GM23338 (cell line): Measurements from ENCODE around the gene SULT2A1. TPM values are rescaled to one million over a fixed set of nuclear protein-coding genes. Genes with fewer than 3 reads are reported as not detected.

ENCODE experiments used
- ATAC-seq: fragments of 200-7000 bp; cut with Tn5 transposase; 3 replicates; pipeline ENCODE4 v1.9.1; 2020
- DNase-seq: peaks from one replicate; pipeline ENCODE4 v3.0.0-alpha.2; 2015; ENCODE audit warnings: low spot score
- H2AFZ ChIP-seq: fragments of 200-600 bp; sonication (generic); 2 replicates; pipeline ENCODE4 v1.8.0; 2016; ENCODE audit warnings: antibody characterized with exemption, mild to moderate bottlenecking, moderate library complexity
- H3F3A ChIP-seq: fragments of 200-600 bp; sonication (generic); replicated peaks from 2 replicates; pipeline ENCODE4 v1.8.0; 2017; ENCODE audit warnings: antibody characterized with exemption, mixed run types, low read depth
- H3K27ac ChIP-seq: fragments of 200-600 bp; sonication (generic); 2 replicates; pipeline ENCODE4 v1.6.1; 2016; ENCODE audit warnings: low read depth
- H3K27me3 ChIP-seq: fragments of 200-600 bp; sonication (generic); 2 replicates; pipeline ENCODE4 v1.8.0; 2016; ENCODE audit warnings: mild to moderate bottlenecking, mixed run types, moderate library complexity; ENCODE audit not compliant: insufficient read depth
- H3K36me3 ChIP-seq: fragments of 200-600 bp; sonication (generic); 2 replicates; pipeline ENCODE4 v1.8.0; 2016; ENCODE audit warnings: mild to moderate bottlenecking; ENCODE audit not compliant: insufficient read depth
- H3K4me1 ChIP-seq: fragments of 200-600 bp; sonication (generic); 2 replicates; pipeline ENCODE4 v1.8.0; 2016; ENCODE audit warnings: mild to moderate bottlenecking, moderate library complexity; ENCODE audit not compliant: insufficient read depth
- H3K4me2 ChIP-seq: fragments of 200-600 bp; sonication (generic); 2 replicates; pipeline ENCODE4 v1.7.1; 2017; ENCODE audit warnings: mixed run types
- H3K4me3 ChIP-seq: fragments of 200-600 bp; sonication (generic); 2 replicates; pipeline ENCODE4 v1.6.1; 2016; ENCODE audit warnings: mixed run types
- H3K79me2 ChIP-seq: fragments of 200-600 bp; sonication (generic); replicated peaks from 2 replicates; pipeline ENCODE4 v1.8.0; 2017; ENCODE audit warnings: mild to moderate bottlenecking; ENCODE audit not compliant: insufficient read depth
- H3K9me2 ChIP-seq: fragments of 200-600 bp; sonication (generic); 2 replicates; pipeline ENCODE4 v1.8.0; 2017; ENCODE audit not compliant: insufficient read depth
- H4K20me1 ChIP-seq: fragments of 200-600 bp; sonication (generic); replicated peaks from 2 replicates; pipeline ENCODE4 v1.8.0; 2017; ENCODE audit warnings: mild to moderate bottlenecking; ENCODE audit not compliant: insufficient read depth
- H3K27ac Mint-ChIP-seq: 2 replicates; pipeline ENCODE4 v1.8.0; 2020; ENCODE audit warnings: inconsistent platforms, mild to moderate bottlenecking, moderate library complexity, mixed read lengths
- H3K27me3 Mint-ChIP-seq: 3 replicates; pipeline ENCODE4 v1.8.0; 2022; ENCODE audit warnings: low read depth, mild to moderate bottlenecking, moderate library complexity, mixed read lengths, inconsistent platforms; ENCODE audit not compliant: insufficient read depth, poor library complexity
- H3K36me3 Mint-ChIP-seq: 3 replicates; pipeline ENCODE4 v1.8.0; 2021; ENCODE audit warnings: low read depth, mild to moderate bottlenecking, inconsistent platforms, moderate library complexity, mixed read lengths
- H3K4me1 Mint-ChIP-seq: 3 replicates; pipeline ENCODE4 v1.8.0; 2020; ENCODE audit warnings: mild to moderate bottlenecking, inconsistent platforms, mixed read lengths
- H3K4me3 Mint-ChIP-seq: 3 replicates; pipeline ENCODE4 v1.8.0; 2021; ENCODE audit warnings: moderate library complexity, mild to moderate bottlenecking, inconsistent platforms, mixed read lengths
- H3K9me3 Mint-ChIP-seq: 3 replicates; pipeline ENCODE4 v1.8.0; 2020; ENCODE audit warnings: moderate library complexity, mild to moderate bottlenecking, inconsistent platforms, mixed read lengths
- EZH2phosphoT487 ChIP-seq: fragments of 200-600 bp; sonication (generic); IDR thresholded peaks from one replicate; pipeline ENCODE4 v1.8.1; 2018; ENCODE audit warnings: antibody characterized with exemption; ENCODE audit not compliant: unreplicated experiment
- NANOG ChIP-seq: IDR thresholded peaks from 2 replicates; pipeline ENCODE4 v1.6.1; 2016; ENCODE audit warnings: antibody characterized with exemption, borderline replicate concordance
- POLR2AphosphoS5 ChIP-seq: IDR thresholded peaks from 2 replicates; pipeline ENCODE4 v1.6.1; 2016; ENCODE audit warnings: antibody characterized with exemption, low read depth
- ZNF331 ChIP-seq: fragments of 250-450 bp; sonication (Bioruptor Pico); IDR thresholded peaks from 2 replicates; pipeline ENCODE4 v1.5.0; 2020; ENCODE audit warnings: low read depth, mild to moderate bottlenecking, moderate library complexity
- polyA plus RNA-seq: library from polyadenylated mRNA; unstranded; fragments of >200 nt; fragmentation: Nextera tagmentation; extraction: Ambion mirVana; gene quantifications from 2 replicates; pipeline ENCODE4 v1.2.1, GENCODE V29; 2016
- total RNA-seq: library from RNA; depleted of rRNA; stranded (reverse); fragments of >200 nt; shearing (Covaris generic); gene quantifications from 2 replicates; pipeline ENCODE4 v1.2.3, GENCODE V29; 2014
- TF ChIP-seq, protein P1 (sequence below): fragments of 250-450 bp; sonication (Bioruptor Pico); IDR thresholded peaks from 2 replicates; pipeline ENCODE4 v1.5.0; 2020; ENCODE audit warnings: mild to moderate bottlenecking, moderate library complexity

The SULT2A1 gene
- total and polyA plus RNA-seq, 2 experiments from 2014 or later, result not detected

- TF ChIP-seq, protein P1, sequence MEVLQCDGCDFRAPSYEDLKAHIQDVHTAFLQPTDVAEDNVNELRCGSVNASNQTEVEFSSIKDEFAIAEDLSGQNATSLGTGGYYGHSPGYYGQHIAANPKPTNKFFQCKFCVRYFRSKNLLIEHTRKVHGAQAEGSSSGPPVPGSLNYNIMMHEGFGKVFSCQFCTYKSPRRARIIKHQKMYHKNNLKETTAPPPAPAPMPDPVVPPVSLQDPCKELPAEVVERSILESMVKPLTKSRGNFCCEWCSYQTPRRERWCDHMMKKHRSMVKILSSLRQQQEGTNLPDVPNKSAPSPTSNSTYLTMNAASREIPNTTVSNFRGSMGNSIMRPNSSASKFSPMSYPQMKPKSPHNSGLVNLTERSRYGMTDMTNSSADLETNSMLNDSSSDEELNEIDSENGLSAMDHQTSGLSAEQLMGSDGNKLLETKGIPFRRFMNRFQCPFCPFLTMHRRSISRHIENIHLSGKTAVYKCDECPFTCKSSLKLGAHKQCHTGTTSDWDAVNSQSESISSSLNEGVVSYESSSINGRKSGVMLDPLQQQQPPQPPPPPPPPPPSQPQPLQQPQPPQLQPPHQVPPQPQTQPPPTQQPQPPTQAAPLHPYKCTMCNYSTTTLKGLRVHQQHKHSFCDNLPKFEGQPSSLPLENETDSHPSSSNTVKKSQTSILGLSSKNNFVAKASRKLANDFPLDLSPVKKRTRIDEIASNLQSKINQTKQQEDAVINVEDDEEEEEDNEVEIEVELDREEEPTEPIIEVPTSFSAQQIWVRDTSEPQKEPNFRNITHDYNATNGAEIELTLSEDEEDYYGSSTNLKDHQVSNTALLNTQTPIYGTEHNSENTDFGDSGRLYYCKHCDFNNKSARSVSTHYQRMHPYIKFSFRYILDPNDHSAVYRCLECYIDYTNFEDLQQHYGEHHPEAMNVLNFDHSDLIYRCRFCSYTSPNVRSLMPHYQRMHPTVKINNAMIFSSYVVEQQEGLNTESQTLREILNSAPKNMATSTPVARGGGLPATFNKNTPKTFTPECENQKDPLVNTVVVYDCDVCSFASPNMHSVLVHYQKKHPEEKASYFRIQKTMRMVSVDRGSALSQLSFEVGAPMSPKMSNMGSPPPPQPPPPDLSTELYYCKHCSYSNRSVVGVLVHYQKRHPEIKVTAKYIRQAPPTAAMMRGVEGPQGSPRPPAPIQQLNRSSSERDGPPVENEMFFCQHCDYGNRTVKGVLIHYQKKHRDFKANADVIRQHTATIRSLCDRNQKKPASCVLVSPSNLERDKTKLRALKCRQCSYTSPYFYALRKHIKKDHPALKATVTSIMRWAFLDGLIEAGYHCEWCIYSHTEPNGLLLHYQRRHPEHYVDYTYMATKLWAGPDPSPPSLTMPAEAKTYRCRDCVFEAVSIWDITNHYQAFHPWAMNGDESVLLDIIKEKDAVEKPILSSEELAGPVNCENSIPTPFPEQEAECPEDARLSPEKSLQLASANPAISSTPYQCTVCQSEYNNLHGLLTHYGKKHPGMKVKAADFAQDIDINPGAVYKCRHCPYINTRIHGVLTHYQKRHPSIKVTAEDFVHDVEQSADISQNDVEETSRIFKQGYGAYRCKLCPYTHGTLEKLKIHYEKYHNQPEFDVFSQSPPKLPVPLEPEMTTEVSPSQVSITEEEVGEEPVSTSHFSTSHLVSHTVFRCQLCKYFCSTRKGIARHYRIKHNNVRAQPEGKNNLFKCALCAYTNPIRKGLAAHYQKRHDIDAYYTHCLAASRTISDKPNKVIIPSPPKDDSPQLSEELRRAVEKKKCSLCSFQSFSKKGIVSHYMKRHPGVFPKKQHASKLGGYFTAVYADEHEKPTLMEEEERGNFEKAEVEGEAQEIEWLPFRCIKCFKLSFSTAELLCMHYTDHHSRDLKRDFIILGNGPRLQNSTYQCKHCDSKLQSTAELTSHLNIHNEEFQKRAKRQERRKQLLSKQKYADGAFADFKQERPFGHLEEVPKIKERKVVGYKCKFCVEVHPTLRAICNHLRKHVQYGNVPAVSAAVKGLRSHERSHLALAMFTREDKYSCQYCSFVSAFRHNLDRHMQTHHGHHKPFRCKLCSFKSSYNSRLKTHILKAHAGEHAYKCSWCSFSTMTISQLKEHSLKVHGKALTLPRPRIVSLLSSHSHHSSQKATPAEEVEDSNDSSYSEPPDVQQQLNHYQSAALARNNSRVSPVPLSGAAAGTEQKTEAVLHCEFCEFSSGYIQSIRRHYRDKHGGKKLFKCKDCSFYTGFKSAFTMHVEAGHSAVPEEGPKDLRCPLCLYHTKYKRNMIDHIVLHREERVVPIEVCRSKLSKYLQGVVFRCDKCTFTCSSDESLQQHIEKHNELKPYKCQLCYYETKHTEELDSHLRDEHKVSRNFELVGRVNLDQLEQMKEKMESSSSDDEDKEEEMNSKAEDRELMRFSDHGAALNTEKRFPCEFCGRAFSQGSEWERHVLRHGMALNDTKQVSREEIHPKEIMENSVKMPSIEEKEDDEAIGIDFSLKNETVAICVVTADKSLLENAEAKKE, result no peak
- no peak for TF ChIP-seq NANOG
Measured at GRCh38 chr19:47890865-47891621, 4.9 kb upstream of the SULT2A1 start (continued).

DNA sequence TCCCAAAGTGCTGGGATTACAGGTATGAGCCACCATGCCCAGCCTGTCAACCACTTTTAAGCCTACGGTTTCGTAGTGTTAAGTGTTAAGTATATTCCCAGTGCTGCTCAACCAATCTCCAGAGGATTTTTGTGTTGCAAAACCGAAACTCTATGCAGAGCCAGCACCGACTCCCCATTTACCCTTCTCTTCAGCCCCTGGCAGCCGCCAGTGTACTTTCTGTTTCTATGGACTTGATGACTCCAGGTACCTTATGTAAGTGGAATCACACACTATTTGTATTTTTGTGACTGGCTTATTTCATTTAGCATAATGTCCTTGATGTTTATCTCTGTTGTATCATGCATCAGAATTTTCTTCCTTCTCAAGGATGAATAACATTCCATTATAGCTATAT is 1.1 kb downstream of the SULT2A1 start:
- H3K4me1 ChIP-seq, result no peaks in the 10 kb centered on the region
- no peak overlapping the region for H3K4me3 ChIP-seq
- Mint-ChIP-seq H3K36me3 (no peaks in the 10 kb centered on the region), H3K9me3 (no peaks in the 10 kb centered on the region), H3K27ac (0 out of 2 replicates have a peak overlapping the region, but pooled peaks have one; percentile 29), H3K4me3 (no peak overlapping the region), H3K27me3 (peaks cover 4% of the 10 kb centered on the region), H3K4me1 (peaks cover 5% of the 10 kb centered on the region)
- H4K20me1 ChIP-seq, result no peaks in the 10 kb centered on the region
- H3K27me3 ChIP-seq, result no peaks in the 10 kb centered on the region
- H3K36me3 ChIP-seq, result no peaks in the 10 kb centered on the region
- no peak for ATAC-seq
- no peak overlapping the region for H3K4me2 ChIP-seq
- no peaks in the 10 kb centered on the region for H3K79me2 ChIP-seq
- no peak for DNase-seq
- H3K9me2 ChIP-seq, result 0 out of 2 replicates have a peak, but pooled peaks cover 3% of the 10 kb centered on the region
- no peak overlapping the region for H2AFZ ChIP-seq
- H3F3A ChIP-seq, result no peaks in the 10 kb centered on the region
- no peak overlapping the region for H3K27ac ChIP-seq
- no peak for TF ChIP-seq ZNF331 (CRISPR knock-in tag)
- TF ChIP-seq EZH2phosphoT487, result no peak
- no peak for TF ChIP-seq POLR2AphosphoS5
- TF ChIP-seq, protein P1, result no peak
